Ramos (cell line): ENCODE measurements around the gene PPP1R1A.

ENCODE experiments used
- in situ Hi-C: fragments of 300-500 bp; cut with MboI; formaldehyde crosslinking; loops from one replicate; pipeline ENCODE4 v1.14.3; 2022; ENCODE audit warnings: low sequenced_read_pairs; ENCODE audit not compliant: unreplicated experiment

PPP1R1A gene, protein sequence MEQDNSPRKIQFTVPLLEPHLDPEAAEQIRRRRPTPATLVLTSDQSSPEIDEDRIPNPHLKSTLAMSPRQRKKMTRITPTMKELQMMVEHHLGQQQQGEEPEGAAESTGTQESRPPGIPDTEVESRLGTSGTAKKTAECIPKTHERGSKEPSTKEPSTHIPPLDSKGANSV

DNA sequence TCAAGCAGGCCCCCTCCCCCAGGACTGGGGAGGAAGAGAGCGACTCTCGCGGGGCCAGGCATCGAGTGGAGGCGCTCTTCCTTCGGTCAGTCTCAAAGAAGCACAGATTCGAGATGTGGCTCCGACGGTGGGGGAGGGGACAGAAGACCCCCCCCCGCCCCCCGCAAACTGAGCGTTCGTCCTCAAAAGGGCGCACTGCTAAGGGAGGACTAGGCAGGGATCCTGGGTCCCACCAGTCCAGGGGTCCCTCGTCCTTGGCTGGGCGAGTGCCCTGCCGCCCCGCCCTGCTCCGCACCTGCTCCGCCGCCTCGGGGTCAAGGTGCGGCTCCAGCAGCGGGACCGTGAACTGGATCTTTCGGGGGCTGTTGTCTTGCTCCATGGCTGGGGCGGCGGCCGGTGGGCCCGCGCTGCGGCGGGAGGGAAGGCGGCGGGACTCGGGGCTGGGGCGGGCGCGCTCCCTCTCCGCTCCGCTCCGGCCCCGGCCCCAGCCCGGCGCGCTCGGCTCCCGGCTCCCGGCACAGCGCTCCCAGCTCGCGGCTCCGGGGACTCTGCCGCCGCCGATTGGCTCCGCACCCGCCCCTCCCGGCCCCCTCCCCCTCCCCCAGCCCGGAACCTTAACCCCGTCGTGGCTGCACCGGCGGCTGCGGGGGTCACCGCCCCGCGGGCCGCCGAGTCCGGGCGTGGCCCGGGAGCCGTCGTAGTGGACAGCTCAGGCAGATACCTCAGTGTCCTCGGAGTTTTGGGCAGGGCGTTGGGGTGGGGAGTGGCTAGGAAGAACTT is at the start of gene PPP1R1A:
Gene PPP1R1A, minus strand, starts transcription at position 550 of the 780 bp plus-strand sequence. Its CDS starts 171 bp downstream, at position 379.
- in situ Hi-C loops, result no loop called here

DNA sequence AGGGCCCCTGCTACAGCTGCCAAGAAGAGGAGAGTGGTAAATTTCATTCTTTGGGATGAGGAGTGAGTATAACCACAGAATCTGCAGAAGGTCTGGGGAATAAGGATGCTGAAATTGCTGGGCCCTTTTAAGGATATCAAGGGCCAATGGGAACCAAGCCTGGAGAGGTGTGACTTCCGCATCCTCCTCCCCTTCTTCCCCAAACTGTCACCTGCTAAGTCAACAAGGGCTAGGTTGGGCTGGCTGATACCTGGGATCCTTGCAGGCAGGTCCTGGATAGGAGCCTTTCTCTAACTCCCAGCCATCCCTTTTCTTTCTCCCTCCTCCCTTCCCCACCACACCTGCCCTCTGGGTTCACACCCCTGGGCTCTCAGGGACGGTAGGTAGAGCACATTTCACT is 46.3 kb upstream of the PPP1R1A start, which contains the start of gene LACRT:
Gene LACRT, minus strand, starts transcription at position 101 of the 400 bp plus-strand sequence. Its CDS starts 54 bp downstream, at position 47.
- in situ Hi-C loops, result no loop called here

DNA sequence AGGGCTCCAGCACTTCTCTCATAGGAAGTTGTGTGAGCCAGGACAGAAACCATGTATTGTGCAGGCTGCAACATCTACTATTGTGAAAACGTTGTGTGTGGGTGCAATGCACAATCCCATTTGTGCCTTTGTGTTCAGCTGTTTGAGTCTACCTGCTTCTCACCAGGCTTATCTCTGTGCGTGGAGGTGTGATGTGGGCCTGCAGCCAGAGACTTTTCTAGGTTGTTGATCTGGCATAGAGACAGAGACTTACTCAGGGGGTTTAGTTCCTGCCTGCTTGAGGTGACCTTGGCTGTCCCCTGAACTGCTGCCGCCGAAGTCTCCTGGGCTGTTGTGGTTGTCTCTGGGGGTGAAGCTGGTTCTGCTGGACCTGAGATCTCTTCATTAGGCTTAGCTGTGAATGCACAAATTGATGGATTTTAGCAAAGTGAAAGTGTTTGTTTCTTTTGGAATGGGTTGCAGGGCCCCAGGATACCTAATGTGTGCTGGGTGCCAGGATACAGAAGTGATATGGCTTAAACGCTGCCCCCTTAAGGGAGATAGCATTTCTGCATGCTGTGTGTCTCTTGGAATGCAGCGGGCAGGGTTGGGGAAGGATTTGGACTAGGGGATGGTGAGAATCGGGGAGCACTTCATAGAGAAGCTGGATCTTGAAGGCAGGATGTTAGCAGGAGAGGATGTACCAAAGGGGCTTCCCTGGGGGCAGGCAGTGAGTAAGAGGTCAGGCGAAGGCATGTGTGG is 43.7 kb upstream of the PPP1R1A start:
- in situ Hi-C loops, result no loop called here

DNA sequence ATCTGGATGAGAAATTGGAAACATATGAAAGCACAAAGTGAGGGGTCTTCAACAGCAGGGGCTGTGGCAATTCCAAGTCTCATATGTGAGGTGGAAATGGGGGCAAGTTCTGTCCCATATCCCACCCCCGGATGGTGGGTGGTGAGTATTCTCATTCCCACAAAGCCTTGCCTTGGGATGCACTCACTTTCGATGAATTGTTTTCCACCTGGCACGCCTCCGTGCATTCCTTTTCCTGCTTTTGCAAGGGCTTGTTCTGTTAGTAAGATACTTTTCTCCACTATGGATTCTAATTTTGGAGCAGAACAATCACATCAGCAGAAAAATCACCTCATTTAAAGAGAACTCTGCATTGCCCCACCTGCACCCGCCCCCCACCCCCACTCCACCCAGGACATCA is 43.1 kb upstream of the PPP1R1A start:
- in situ Hi-C loops, result no loop called here

DNA sequence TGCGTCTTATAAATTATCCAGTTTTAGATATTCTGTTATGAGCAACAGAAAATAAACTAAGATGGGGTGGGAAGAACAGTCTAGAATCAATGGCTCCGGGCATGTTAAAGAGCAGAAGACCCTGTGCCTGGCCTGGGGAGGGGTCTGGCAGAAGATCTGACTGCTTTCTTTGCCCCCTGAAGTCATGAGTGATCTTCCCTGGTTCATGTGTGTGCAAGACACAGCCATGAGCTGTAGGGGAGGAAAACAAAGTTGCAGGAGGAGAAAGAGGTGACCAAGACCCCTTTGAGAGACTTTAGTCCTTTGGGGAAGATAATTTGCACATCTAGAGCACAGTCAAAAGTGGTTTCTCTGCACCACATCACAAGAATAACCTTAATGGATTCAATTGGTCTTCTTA is 41.5 kb upstream of the PPP1R1A start:
- in situ Hi-C loops, result no loop called here

DNA sequence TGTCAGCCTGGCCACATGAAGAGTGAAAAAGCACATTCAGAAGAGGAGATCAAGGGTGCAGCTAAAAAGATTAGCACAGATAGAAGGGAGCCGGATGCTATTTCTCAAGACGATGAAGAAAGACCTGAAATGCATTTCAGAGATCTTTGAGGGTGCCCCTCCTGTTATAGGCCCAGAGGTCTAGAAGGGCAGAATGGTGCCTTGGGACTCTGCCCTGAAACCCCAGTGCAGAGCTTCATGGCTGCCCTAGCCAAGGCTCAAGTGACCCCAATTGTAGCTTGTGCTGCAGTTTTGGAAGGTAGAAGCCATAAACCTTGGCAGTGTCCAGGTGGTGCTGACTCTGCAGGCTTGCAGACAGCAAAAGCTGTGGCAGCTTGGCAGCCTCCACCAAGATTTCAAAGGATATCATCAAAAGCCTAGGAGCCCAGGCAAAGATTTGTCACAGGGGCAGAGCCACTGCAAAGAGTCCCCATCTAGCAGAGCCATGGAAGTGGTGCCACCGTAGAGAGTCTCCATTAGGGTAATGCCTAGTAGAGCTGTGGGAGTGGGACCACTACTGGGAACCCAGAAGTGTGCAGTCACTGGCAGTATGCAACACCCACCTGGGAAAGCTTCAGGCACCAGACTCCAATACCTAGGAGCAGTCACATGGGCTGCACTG is 39.9 kb upstream of the PPP1R1A start:
- in situ Hi-C loops, result no loop called here

DNA sequence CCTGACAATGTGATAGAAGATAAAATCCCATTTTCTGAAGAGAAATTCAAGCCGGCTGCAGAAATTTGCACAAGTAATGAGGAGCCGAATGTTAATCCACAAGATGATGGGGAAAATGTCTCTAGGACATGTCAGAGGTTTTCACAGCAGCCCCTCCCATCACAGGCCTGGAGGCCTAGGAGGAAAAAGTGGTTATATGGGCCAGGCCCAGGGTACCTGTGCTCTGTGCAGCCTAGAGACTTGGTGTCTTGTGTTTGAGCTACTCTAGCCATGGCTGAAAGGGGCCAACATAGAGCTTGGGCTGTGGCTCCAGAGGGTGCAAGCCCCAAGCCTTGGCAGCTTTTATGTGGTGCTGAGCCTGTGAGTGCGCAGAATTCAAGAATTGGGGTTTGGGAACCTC is 38.8 kb upstream of the PPP1R1A start:
- in situ Hi-C loops, result no loop called here

DNA sequence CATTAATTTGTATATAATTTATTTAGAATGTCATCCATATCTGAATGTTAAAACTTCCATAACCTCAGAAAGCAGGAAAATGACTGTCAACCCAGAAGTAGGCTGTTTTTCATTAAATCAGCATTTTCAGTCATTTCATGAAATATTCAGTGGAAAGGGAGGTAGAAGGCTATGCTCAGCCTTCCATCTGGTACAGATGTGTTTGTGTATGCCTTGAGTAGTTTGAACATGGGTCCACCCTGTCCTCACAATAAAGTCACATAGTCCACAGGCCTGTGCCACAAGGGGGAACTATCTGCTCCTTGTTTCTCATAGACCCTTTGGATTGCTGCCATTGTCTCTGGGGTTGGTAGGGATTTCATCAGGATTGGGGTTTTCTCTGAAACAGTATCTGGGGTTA is 37.1 kb upstream of the PPP1R1A start:
- in situ Hi-C loops, result no loop called here

DNA sequence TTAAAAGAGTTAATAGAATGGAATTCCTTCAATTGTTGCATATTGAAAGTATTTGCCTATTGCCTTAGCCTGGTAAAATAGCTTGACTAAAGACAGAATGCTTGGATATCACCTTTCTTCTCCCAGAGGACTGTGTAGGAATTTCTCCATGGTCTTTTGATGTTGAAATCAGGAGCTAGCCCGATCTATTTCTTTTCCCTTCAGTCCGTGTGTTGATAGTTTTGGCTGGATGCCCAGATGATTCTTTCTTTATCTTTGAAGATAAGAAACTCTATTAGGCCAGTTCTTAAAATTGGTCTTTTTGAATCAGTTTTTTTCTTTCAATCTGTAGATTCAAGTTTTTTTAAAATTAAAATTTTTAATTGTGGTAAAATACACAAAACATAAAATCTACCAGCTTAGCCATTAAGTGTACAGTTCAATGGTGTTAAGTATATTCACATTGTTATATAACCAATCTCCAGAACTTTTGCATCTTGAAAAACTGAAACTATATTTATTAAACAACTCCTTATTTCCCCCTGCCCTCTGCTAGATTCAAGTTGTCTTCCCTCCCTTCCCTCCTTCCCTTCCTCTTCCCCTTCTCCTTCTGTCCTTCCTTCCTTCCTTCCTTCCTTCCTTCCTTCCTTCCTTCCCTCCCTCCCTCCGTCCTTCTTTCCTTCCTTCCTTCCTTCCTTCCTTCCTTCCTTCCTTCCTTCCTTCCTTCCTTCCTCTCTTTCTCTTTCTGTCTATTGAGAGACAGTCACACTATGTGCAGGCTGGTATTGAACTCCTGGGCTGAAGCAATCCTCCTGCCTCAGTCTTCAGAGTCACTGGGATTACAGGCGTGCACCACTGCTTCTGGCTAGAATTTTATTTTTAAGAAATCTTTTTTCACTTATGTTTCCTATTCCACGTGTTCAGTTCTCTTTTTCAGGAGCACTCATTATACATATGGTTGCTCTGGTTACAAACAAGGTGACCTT is 36.1 kb upstream of the PPP1R1A start:
- in situ Hi-C loops, result no loop called here

DNA sequence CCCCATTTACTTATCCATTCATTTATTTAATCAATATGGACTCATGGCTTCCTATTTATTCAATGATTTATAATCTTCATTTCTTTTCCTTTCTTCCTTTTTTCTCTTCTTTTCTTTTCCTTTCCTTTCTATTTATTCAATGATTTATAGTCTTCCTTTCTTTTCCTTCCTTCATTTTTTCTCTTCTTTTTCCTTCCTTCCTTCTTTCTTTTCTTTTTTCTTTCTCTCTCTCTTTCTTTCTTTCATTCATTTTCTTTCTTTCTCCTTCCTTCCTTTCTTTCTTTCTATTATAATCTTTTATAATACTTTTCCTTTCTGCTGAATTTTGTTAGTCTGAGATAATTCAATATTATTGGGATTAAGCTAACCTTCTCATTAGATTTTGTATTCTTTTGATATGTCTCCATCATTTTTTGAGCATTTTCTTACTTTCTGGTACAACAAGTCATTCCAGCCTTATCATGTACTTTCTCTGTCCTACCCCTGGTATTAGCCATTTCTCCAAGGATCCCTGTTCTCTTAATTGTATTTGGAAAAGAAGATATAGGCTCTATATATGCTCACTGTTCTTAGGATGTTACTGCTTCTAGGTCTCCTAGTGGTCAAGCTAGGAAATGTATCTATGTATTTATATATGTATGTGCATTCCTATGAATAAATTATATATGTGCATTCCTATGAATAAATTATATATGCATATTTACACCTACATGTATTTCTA is 34.2 kb upstream of the PPP1R1A start:
- in situ Hi-C loops, result no loop called here

DNA sequence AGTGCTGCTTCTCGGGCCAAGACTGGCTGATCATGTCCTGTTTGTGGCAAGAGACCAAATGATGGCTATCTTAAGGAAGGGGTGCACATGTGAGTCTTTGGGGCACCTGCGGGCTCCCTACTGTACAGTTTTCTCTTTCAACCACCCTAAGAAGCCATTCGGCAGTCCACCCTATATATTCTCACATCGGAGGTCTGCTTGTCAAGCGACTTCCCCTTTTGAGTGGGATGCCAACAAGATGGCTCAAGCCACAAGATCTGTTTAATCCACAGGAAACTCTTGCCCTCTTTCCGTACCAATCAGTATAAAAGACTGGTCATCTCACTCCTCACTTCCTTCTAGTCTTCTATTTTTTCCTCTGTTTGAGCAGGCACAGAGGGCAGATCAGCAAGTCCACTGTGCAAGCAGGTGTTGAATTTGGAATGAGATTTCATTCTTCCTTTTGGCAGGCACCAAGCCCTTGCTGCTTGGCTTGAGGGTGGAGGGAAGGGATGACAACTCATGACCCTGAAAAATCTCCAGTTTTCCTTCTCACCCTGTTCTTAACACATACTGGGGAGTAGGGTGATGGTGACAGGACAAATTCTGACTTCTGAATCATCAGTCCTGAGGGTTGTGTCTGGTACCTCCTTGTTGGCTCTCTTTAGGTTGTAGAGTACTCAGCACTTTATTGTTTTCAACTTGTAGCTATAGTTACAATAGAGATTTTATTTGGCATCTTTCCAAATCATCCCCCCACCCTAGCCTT is 28.6 kb upstream of the PPP1R1A start:
- in situ Hi-C loops, result no loop called here

DNA sequence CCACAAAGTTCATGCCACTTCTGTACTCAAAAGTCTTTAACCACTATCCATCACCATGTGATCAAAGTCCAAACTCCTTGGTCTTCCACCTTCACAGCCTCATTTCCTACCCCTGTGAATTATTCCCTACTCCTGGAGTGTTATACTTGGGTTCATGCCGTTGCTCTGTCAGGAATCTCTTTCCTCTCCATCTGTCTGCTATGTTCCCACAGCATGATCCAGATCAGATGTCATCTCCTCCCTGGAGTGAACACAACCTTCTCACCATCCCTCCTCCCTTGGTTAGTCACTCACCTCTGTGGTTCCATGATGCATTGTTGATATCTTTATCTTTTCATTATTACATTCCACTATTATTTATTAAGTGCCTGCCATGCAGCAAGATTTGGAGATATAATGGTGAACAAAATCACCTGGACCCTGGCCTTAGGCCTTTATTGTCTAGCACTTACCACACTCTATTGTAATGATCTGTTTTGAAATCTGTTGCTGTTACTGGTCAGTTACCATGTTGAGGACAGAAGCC is 23.8 kb upstream of the PPP1R1A start:
- in situ Hi-C loops, result no loop called here

DNA sequence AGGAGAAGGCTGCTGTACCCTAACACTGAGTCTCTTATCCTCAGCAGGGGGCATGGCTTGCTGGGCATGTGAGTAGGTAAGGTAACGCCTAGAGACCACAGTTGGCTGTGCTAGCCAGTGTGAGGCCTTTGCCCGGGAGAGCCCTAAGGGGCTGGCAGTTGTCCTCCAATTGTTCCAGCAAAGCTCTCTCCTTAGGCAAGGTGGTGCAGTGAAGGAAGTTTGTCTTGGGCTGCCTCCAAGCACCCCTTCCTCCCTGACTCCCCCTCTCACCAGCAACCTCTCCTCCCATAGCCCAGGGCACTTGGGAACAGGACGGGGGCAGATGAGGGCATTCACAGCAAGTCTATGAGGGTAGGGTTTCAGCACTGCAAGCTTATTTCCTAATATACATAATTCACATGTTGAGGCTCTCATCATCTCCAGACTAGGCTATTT is 23.3 kb upstream of the PPP1R1A start:
- in situ Hi-C loops, result no loop called here

DNA sequence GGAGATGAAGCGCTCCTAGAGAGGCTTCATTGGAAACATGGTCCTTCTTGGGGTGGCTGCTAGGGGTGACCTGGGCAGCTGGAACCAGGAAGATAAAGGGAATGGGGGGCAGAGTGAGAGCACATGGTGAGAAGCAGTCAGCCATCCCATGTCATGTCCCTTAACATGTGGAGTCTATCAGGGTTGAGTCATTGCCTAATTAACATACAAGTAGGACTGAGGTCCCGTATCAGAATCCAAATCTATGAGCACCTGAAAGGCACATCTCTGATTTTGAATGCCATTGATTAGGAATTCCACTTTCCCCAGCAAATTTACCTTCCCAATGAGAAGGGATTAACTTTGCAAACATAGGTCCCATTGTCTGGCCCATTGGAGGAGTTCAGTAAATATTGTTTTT is 20.3 kb upstream of the PPP1R1A start:
- in situ Hi-C loops, result no loop called here

DNA sequence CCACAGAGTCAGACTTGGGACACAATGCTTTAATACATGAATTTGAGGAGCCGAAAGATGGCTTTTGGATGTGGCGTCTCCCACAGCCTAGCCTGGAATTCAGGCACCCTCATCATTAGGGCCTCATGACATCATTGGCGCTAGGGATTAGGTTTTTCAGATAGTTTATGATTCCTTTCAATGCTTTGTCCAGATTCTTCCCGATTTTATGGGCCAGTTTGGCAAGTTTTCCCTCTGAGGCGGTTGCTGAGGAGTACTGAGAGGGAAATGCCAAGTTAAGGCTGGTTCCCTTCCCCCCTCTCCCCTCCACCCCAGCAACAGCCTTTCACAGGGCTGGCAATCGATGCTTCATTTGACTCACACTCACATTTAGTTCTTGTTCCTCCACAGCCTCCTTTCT is 19.7 kb upstream of the PPP1R1A start:
- in situ Hi-C loops, result no loop called here

DNA sequence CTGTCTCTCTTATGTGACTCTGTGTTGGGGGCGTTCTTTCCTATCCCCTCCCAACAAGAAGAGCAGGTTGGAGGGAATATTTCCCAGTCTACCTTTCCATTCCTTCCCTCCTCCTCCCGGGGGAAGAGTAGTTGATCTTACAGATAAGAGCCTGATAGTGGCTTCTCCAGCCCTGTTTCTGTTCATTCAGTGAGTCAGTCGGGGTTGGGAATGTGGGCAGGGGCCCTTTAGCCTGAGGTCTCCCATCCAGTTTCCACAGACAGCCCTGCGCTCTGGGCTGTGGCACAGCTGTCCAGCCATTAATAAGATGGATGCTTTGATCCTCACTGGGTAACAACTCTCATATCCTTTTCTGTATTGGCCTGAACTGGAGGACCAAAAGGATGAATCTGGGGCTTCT is 18.1 kb upstream of the PPP1R1A start:
- in situ Hi-C loops, result no loop called here

DNA sequence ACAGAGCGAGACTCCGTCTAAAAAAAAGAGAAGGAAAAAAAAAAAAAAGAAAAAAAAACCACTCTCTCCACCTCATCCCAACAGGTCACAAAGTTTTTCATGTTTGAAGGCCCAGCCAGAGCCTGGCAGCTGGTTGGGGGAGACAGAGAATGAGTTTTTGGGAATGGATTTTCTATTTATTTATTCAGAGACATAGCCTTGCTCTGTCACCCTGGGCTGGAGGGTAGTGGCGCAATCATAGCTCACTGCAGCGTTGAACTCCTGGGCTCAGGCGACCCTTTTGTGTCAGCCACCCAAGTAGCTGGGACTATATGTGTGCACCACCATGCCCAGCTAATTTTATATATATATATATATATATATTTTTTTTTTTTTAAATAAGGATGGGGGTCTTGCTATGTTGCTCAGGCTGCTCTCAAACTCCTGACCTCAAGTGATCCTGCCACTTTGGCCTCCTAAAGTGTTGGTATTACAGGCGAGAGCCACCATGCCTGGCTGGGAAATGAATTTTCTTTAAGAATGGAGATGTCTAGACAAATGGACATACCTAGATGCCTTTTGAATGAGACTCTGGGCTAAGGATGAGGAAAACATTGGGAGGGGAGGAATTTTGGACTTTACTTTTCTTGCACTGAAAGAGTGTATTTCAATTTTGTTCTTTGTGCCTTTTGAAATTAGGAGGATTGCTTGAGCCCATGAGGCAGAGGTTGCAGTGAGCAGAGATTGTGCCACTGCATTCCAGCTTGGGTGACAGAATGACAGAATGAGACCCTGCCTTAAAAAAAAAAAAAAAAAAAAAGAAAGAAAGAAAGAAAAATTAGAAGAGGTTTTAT is 16.9 kb upstream of the PPP1R1A start:
- in situ Hi-C loops, result no loop called here
